NCI-H345 (cell line): Measurements from ENCODE around the gene FBRSL1.
A peak's percentile ranks its signal among the peaks of the same experiment; 100 is the strongest.
"Not testable (repeated sequence)": the region's sequence is repeated elsewhere in the genome, so short reads cannot be mapped to it uniquely, and the experiment has no call there.

Source experiments
- DNase-seq: peaks from one replicate; lab custom pipeline; 2025; lab: John Stamatoyannopoulos, UW

The FBRSL1 gene

GRCh38 chr12:132489602-132490266, at the start of gene FBRSL1:
TSS of gene FBRSL1 (plus strand) at chr12:132490151.
- peak; percentile 95 for DNase-seq

GRCh38 chr12:132440420-132440819, 49.5 kb upstream of the FBRSL1 start:
- not testable (repeated sequence) for DNase-seq

- no peak for DNase-seq
These were observed 47.8 kb upstream of the FBRSL1 start for GRCh38 chr12:132441871-132442863.

- DNase-seq, result no peak
These were observed 46.9 kb upstream of the FBRSL1 start for GRCh38 chr12:132443091-132443490.

DNA sequence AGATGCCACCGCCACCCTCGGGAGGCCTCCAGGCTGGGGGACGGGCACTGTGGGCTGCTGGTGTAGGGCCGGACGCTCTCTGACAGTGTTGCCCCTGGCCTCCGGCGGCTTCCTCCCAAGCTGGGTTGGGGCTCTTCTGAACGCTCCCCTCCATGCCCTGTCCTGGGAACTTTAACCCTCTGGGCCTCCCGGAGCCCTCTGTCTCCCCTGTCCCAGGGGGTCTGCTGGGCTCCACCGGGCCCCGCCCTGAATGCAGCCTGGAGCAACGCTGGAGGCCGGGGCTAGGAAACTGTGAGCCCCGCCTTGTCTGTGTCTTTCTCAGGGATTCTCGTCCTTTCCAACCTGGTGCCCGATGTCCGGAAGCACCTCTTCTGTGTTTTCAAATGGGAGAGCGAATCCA, 45.7 kb upstream of the FBRSL1 start:
- no peak for DNase-seq

DNA sequence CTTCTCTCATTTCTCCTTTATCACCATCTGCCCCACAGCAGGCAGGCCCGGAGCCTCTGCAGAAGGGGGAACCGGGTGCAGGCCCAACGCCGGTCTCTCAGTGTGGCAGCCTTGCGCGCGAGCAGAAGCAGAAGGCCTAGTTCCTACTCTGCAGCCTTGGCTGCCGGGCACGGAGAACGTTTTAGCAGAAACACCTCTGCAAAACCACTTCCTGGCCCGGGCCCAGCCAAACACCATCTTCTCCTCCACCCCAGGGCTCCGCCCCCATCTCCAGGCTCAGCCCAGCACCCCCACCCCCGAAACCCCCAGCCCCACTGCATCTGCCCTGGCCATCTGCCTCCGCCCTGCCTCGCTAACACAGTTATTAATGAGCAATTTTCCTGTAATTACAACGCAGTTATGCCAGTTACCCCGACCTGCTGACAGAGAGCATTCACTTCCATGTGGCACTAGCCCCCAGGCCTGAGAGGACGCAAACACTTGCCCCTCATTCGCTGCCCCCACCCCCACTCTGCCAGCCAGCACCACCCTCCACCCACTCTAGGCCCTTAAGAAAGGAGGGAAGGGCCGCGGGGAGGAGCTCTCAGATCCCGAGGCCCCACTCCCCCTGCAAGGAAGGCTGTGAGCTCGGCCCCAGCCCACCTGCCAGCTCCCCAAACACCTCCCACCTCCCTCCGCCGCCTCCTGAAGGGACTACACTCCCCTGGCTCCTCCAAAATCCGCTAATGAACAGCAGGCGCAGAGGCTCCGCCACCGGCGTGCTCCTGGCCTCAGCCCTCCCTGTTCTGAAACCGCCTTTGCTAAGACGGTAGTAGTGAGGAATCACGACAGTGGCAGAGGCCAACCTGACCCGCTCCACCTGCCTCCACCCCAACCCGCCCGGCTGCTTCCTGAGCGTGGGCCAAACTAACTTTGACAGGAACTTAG, 44.7 kb upstream of the FBRSL1 start:
- no peak for DNase-seq

GRCh38 chr12:132445884-132446632, 43.9 kb upstream of the FBRSL1 start:
- peak; percentile 97 for DNase-seq

DNA sequence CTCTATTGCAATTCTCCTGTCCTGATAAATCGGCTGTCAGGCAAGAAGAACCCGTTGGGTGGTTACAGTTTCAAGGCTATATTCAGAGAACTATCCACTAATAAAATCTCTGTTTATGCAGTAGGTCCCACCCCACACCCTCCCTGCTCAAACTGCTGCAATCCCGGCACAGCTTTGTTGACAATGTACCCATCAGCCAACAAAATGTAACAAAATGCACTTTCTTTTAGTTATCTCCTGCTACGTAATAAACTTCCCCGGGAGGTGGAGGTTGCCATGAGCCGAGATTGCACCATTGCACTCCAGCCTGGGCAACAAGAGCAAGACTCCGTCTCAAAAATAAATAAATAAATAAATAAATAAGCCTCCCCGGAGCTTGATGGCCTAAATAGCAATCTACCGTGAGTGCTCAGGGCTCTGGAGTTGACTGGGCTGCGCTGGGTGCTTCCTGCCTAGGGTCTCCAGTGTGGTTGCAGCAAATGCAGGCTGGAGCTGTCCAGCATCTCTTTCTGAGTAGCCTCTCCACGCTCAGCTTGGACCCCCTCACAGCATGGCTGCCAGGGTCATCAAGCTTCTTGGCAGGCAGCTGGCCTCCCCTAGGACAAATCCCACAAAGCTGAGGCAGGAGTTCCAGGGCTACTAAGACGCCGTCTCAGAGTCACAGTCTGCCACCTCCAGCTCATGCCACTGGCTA, 43.2 kb upstream of the FBRSL1 start:
- DNase-seq, result no peak

GRCh38 chr12:132447327-132447720, 42.6 kb upstream of the FBRSL1 start:
- DNase-seq, result no peak

DNA sequence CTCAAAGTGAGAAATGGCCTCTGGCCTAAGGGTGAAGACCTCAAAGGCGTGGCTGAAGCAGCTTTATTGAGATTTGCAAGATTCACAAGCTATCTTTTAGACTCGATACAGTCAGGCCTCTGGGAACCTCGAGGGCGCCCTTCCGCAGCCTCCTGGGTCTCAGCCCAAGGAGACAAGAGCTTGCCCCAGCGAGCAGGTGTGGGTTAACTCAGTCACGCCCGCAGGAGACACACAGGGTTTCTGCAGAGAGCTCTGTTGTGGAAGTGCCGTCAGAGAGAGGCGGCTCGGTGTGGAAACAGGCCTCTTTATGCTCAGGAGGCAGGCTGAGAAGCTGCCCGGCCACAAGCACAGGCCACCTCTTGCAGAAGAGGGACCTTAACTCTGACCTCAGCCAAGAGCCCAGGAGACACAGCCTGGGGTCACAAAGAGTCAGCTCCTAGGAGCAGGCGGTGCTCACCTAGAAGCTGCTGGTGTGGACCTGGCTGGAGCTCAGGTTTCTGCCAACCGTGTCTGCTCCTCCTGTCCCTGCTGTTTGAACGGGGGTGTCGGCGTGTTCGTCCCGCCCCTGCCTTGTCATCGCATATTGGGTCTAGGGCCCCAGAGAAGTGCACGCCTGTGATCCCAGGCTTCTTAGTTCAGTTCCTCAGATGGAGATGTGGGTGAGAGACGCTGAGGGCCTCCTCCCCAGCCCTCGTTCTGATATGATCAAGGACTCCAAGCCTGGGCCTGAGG, 42.1 kb upstream of the FBRSL1 start:
- DNase-seq, result no peak

GRCh38 chr12:132448463-132448820, 41.5 kb upstream of the FBRSL1 start:
- no peak for DNase-seq

DNA sequence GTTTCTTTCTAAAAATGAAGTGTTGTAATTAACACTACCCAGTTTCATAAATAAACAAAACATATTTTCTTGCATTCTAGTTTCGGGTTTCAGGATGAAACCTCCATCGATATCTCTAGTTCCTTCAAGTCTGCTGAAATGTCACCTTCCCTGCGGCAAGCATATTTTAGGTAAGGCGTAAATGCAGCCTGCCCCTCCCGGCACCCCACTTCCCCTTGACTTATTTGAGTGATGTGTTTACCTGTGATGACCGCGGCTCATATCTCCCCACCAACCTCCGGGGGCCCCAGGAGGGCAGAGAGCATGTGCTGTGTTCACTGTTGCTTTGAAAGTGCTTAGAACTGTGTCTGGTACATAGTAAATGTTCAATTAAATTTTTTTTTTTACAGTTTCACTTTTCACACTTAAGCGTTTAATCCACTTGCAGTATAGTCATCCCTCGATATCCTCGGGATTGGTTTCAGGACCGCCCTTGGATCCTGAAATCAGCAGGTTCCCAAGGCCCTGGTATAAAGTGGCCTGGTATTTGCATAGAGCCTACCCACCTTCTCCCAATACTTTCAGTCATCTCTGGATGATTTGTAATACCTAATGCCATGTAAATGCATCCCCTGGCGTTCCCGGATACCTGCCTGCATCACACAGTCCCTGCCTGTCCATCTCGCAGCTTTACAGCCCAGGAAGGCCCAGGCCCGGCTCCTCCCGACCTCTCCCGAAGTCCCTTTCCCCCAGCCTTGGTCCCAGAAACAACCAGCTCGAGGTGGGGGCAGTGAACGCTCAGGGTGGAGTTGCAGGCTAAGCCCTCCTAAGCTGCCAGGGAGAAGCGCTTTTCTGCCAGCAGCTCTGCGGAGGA, 40.2 kb upstream of the FBRSL1 start:
- no peak for DNase-seq

DNA sequence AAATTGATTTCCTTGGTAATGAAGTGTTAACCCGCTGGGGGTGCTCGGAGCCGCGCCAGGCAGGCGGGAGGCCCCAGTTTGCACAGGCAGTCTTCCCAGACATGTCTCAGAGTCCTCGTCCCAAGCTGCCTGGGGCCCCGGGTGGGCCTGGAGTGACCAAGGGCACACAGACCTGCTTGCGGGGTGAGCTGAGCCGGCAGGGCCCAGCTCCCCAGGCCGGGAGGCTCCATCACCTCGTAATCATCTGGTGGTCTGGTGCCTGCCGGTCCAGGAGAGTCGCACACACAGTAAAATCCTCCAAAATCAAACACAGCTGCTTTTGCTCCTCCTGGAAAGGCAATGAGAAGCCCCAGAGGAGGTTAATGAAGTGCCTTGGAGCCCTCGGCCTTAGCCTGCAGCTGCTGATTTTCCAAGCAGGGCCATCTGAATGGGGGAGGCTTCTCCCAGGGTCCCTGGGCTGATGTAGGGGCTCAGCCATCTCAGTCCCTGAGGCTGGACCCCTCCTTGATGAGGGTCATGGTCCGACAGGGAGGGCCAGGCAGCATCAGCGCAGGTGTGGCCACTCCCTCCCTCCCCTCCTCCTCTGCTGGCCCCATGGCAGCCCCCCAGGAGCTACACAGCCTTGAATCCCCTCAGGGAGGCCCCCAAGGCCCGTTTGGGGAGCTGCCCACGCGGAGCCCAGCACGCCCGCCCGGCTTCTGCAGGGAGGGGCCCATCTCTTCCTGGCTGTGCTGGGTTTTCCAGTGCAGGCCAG, 39.4 kb upstream of the FBRSL1 start:
- no peak for DNase-seq

- no peak for DNase-seq
These were observed 38.6 kb upstream of the FBRSL1 start for GRCh38 chr12:132451172-132451835.

GRCh38 chr12:132451836-132452195, 38.1 kb upstream of the FBRSL1 start:
- DNase-seq, result no peak

DNA sequence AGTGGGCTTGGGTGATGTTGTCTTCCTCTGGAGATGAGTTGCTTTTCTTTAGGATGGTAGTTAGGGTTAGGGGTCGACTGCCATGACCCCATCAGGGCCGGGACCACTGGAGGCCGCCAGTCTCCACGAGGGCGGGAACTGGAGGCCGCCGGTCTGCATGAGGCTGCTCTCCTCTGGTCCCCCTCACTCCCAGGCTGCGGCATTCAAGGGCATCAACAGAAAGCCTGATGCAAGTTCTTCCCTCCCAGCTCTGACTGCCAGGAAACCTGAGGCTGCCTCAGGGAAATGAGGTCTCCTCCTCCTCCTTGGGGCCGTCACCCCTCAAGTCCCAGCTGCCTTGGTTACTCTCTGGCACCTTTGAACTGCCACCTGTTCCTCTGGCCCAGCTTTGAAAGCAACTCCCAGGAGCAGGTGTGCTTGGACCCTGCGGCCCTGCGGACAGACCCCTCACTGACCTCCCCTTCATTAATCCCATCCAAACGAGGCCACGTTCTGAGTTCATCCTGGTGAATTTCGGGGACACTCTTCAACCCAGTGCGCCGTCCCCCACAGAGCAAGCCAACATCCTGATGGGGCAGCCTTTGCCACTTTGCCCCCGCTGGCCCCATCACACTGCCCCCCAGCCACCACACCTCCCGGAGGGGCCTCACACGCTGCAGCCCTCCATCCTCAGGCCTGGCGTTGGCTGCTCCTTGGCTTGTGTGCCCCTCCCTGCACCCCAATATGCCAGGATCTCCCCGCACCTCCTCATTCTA, 37.2 kb upstream of the FBRSL1 start:
- DNase-seq, result no peak
